ENCODE measurements around the gene CCR3. TPM values are rescaled to one million over a fixed set of nuclear protein-coding genes. Genes with fewer than 3 reads are reported as not detected.

The CCR3 gene
- total RNA-seq, result under 1 TPM in 1 of 2 experiments, not detected in 1; 0.19 TPM

GRCh38 chr3:46242120-46242519, at the start of gene CCR3:
Gene CCR3 (plus strand): TSS chr3:46242460. CDS start chr3:46265159, 22,699 bp downstream.

GRCh38 chr3:46208167-46208704, 34.0 kb upstream of the CCR3 start, which contains the start of gene CCR1:
Gene CCR1 (minus strand): TSS chr3:46208313. CDS start chr3:46204313, 4,000 bp downstream.

Other genes with a start within 250 kb of the CCR3 start
- 10 to 100 TPM; 14.0 to 16.0 TPM for gene FYCO1, start 246.6 kb upstream of the CCR3 start, total RNA-seq
- not detected for gene XCR1, start 215.0 kb upstream of the CCR3 start, total RNA-seq
- gene CCR1, start 34.1 kb upstream of the CCR3 start, total RNA-seq, result 1 to 10 TPM; 1.5 to 2.0 TPM
- gene CCR2, start 111.7 kb downstream of the CCR3 start, total RNA-seq, result 10 to 100 TPM; 57.8 to 60.5 TPM
- 10 to 100 TPM; 12.0 to 12.3 TPM for gene CCR5, start 128.5 kb downstream of the CCR3 start, total RNA-seq
- gene CCRL2, start 164.8 kb downstream of the CCR3 start, total RNA-seq, result 1 to 10 TPM; 5.2 to 5.6 TPM
- gene LTF, start 222.4 kb downstream of the CCR3 start, total RNA-seq, result not detected

All from activated naive CD4-positive, alpha-beta T cell treated with anti-CD3 and anti-CD28 coated beads, Interleukin-2, amount 10 ng/mL, durations not matched to agents 5 hours and 36 hours (primary cell).